Measurements from ENCODE around the gene P2RY1. TPM values are rescaled to one million over a fixed set of nuclear protein-coding genes. Genes with fewer than 3 reads are reported as not detected.

P2RY1 gene
- total RNA-seq, 2 donors from 2014 or later = 5.4 to 6.9 TPM

- intact Hi-C loops (cut with DNase I) = no loop called here
- no peak overlapping the region for H3K27ac ChIP-seq
- H3K36me3 ChIP-seq (replicated peaks in 1 of 2; ENCODE audit: insufficient read depth in 1 of 2, low read depth in 2 of 2) = no peaks in the 10 kb centered on the region
- 51% methylated on average over 2 of the region's 2 CpGs for WGBS, 2 donors
- peaks cover 4% of the 10 kb centered on the region for H3K4me1 ChIP-seq
- H3K27me3 ChIP-seq = no peaks in the 10 kb centered on the region
- no peak for DNase-seq
- no peaks in the 10 kb centered on the region for H3K9me3 ChIP-seq
- ATAC-seq = no peak
- no peak overlapping the region for H3K4me3 ChIP-seq
- no peak for TF ChIP-seq CTCF (IDR thresholded peaks at IDR 0.05)
- TF ChIP-seq POLR2A (IDR thresholded peaks at IDR 0.05) = no peak
These were observed 11.2 kb upstream of the P2RY1 start for GRCh38 chr3:152823781-152824180.

- H3K9me3 ChIP-seq = no peaks in the 10 kb centered on the region
- DNase-seq = peak in 3 of 4 donors; percentile 18 to 26 (median 25)
These were observed 9.4 kb upstream of the P2RY1 start for GRCh38 chr3:152825566-152825965.

GRCh38 chr3:152826476-152826875 is 8.5 kb upstream of the P2RY1 start:
- TF ChIP-seq POLR2A (IDR thresholded peaks at IDR 0.05) (no peak), CTCF (IDR thresholded peaks at IDR 0.05) (no peak)
- H3K27me3 ChIP-seq = no peaks in the 10 kb centered on the region
- 91 to 92% methylated on average over 3 of the region's 3 CpGs for WGBS, 2 donors
- ATAC-seq = no peak
- H3K4me1 ChIP-seq = peaks cover 4% of the 10 kb centered on the region
- no peak overlapping the region for H3K4me3 ChIP-seq
- no peak overlapping the region for H3K27ac ChIP-seq
- H3K36me3 ChIP-seq (replicated peaks in 1 of 2; ENCODE audit: insufficient read depth in 1 of 2, low read depth in 2 of 2) = no peaks in the 10 kb centered on the region
- no peaks in the 10 kb centered on the region for H3K9me3 ChIP-seq
- no peak for DNase-seq
- intact Hi-C loops (cut with DNase I) = no loop called here

More at GRCh38 chr3:152825566-152825965, 9.4 kb upstream of the P2RY1 start:
- Histone ChIP-seq H3K36me3 (replicated peaks in 1 of 2; ENCODE audit: insufficient read depth in 1 of 2, low read depth in 2 of 2) (no peaks in the 10 kb centered on the region), H3K4me1 (peaks cover 4% of the 10 kb centered on the region), H3K27ac (peak overlapping the region in 2 of 4 donors; percentile 15 to 19), H3K4me3 (no peak overlapping the region), H3K27me3 (no peaks in the 10 kb centered on the region)
- peak; percentile 81 for ATAC-seq
- intact Hi-C loops (cut with DNase I) = no loop called here
- TF ChIP-seq CTCF (IDR thresholded peaks at IDR 0.05) = no peak
- no peak for TF ChIP-seq POLR2A (IDR thresholded peaks at IDR 0.05)

- DNase-seq = no peak
- WGBS, 2 donors = 90 to 93% methylated on average over 3 of the region's 3 CpGs
- H3K4me1 ChIP-seq = peaks cover 4% of the 10 kb centered on the region
- intact Hi-C loops (cut with DNase I) = no loop called here
- no peak for ATAC-seq
- TF ChIP-seq CTCF (IDR thresholded peaks at IDR 0.05) (no peak), POLR2A (IDR thresholded peaks at IDR 0.05) (no peak)
- H3K9me3 ChIP-seq = no peaks in the 10 kb centered on the region
- H3K27ac ChIP-seq = peak overlapping the region in 2 of 4 donors; percentile 51 to 62
- no peaks in the 10 kb centered on the region for H3K36me3 ChIP-seq (replicated peaks in 1 of 2; ENCODE audit: insufficient read depth in 1 of 2, low read depth in 2 of 2)
- H3K27me3 ChIP-seq = no peaks in the 10 kb centered on the region
- no peak overlapping the region for H3K4me3 ChIP-seq
These were observed 7.6 kb upstream of the P2RY1 start for GRCh38 chr3:152827313-152827712.

- no peaks in the 10 kb centered on the region for H3K27me3 ChIP-seq
- H3K27ac ChIP-seq = peak overlapping the region in 2 of 4 donors; percentile 51 to 62
- no peaks in the 10 kb centered on the region for H3K36me3 ChIP-seq (replicated peaks in 1 of 2; ENCODE audit: insufficient read depth in 1 of 2, low read depth in 2 of 2)
- peak; percentile 40 for ATAC-seq
- DNase-seq = no peak
- no peak overlapping the region for H3K4me3 ChIP-seq
- peaks cover 4% of the 10 kb centered on the region for H3K4me1 ChIP-seq
- no peaks in the 10 kb centered on the region for H3K9me3 ChIP-seq
- intact Hi-C loops (cut with DNase I) = no loop called here
- whole genome bisulfite sequencing, 2 donors = 37 to 42% methylated on average over 4 of the region's 4 CpGs
- TF ChIP-seq CTCF (IDR thresholded peaks at IDR 0.05) (no peak), POLR2A (IDR thresholded peaks at IDR 0.05) (no peak)
These were observed 6.7 kb upstream of the P2RY1 start for GRCh38 chr3:152828075-152828840.
